ENCODE results near the gene GPR35. TPM values are rescaled to one million over a fixed set of nuclear protein-coding genes. Genes with fewer than 3 reads are reported as not detected.

The GPR35 gene
- total and polyA plus RNA-seq, 2 donors (not counting 3 experiments of a cell fraction or from before 2014, with no cell fraction given): 0.18 to 0.33 TPM

GRCh38 chr2:240579771-240580614 lies 45.3 kb upstream of the GPR35 start:
- ChIA-PET CTCF (interaction anchor here (1.6 kb wide), 1 partner anchor 11 kb away, joined by 3 read pairs; the partner anchor contains the start of gene RNPEPL1), POLR2A (no interaction called here)
- Histone ChIP-seq H3K36me3 (ENCODE audit: control insufficient read depth in 2 of 2, extremely low read depth in 1 of 2, insufficient read depth in 2 of 2, low read length in 2 of 2) (peaks cover 0 to 21% of the 10 kb centered on the region in 2 experiments), H3K27me3 (ENCODE audit: control insufficient read depth in 2 of 2, insufficient read depth in 2 of 2, low read length in 2 of 2) (no peaks in the 10 kb centered on the region), H3K79me2 (ENCODE audit: control insufficient read depth, insufficient read depth, low read length) (peaks cover 16% of the 10 kb centered on the region), H3K4me1 (ENCODE audit: control insufficient read depth, extremely low read depth, insufficient read depth, low read length) (no peaks in the 10 kb centered on the region), H3K4me3 (replicated peaks in 1 of 3; ENCODE audit: insufficient read depth in 1 of 3, low read depth in 1 of 3, low read length in 3 of 3) (no peak overlapping the region), H4K20me1 (replicated peaks; ENCODE audit: control insufficient read depth, extremely low read depth, insufficient read depth, low read length) (no peaks in the 10 kb centered on the region), H2AFZ (ENCODE audit: low read depth, low read length) (no peak overlapping the region), H3K4me2 (ENCODE audit: insufficient read depth, low read length) (no peak overlapping the region), H3K9ac (replicated peaks; ENCODE audit: extremely low read depth, insufficient read depth, low read length) (no peak overlapping the region), H3K9me1 (replicated peaks; ENCODE audit: control insufficient read depth, extremely low read depth, insufficient read depth, low read length) (no peaks in the 10 kb centered on the region), H3K27ac (ENCODE audit: insufficient read depth, low read depth, low read length) (no peak overlapping the region), H3K9me3 (replicated peaks; ENCODE audit: control insufficient read depth, insufficient read depth, low read length) (no peaks in the 10 kb centered on the region)
- FAIRE-seq (no peak), DNase-seq (ENCODE audit: low read depth, low spot score) (no peak)
- dilution Hi-C loops (cut with MboI; ENCODE audit: extremely low pct_ligation_motif_present, low sequenced_read_pairs) (no loop called here), intact Hi-C loops (cut with micrococcal nuclease) (no loop called here)
- TF ChIP-seq POLR2AphosphoS5 (IDR thresholded peaks at IDR 0.05; ENCODE audit: insufficient read depth, low read depth, low read length) (no peak), JUN (IDR thresholded peaks at IDR 0.05; ENCODE audit: borderline replicate concordance, insufficient read depth, insufficient read length, low read depth) (no peak), FOS (IDR thresholded peaks at IDR 0.05; ENCODE audit: borderline replicate concordance, insufficient read depth, low read length) (no peak), MAX (IDR thresholded peaks at IDR 0.05; ENCODE audit: insufficient read depth, insufficient read length) (no peak), EZH2 (IDR thresholded peaks at IDR 0.05; ENCODE audit: borderline replicate concordance, low read depth, low read length, severe bottlenecking) (no peak), CTCF (IDR thresholded peaks at IDR 0.05; ENCODE audit: extremely low read depth in 1 of 2, insufficient read depth in 1 of 2, low read depth in 1 of 2, low read length in 2 of 2) (no peak), GATA2 (IDR thresholded peaks at IDR 0.05; ENCODE audit: insufficient read depth, insufficient read length, low read depth, low read length) (no peak), POLR2A (IDR thresholded peaks at IDR 0.05; ENCODE audit: low read depth, low read length) (no peak), MYC (IDR thresholded peaks at IDR 0.05; ENCODE audit: low read depth, low read length) (no peak)
- no TSS peak for BruUV-seq (replicated peaks)

All from endothelial cell of umbilical vein (primary cell).